ENCODE results near the gene YLPM1.

Gene YLPM1

GRCh38 chr14:74800780-74801179 is 37.7 kb downstream of the YLPM1 start:
- Histone ChIP-seq H3K4me2 (ENCODE audit: low read length, poor library complexity, severe bottlenecking) (no peak overlapping the region), H4K8ac (ENCODE audit: low read length) (no peak overlapping the region), H3K23ac (ENCODE audit: low read length in 2 of 2) (no peak overlapping the region), H2BK12ac (ENCODE audit: low read length in 2 of 2) (no peak overlapping the region), H2BK15ac (ENCODE audit: low read depth, poor library complexity, severe bottlenecking) (no peak overlapping the region), H2BK5ac (ENCODE audit: low read depth, low read length, poor library complexity, severe bottlenecking) (no peak overlapping the region), H3K9me3 (ENCODE audit: control insufficient read depth, low read length) (no peaks in the 10 kb centered on the region), H3K27ac (ENCODE audit: low read length, poor library complexity, severe bottlenecking) (no peak overlapping the region), H3K4me3 (ENCODE audit: insufficient read depth in 1 of 2, low read depth in 1 of 2, low read length in 2 of 2) (no peak overlapping the region), H3K9ac (ENCODE audit: low read length) (no peak overlapping the region), H4K91ac (ENCODE audit: low read length) (no peak overlapping the region), H3K4ac (ENCODE audit: low read depth in 1 of 2, low read length in 2 of 2) (no peak overlapping the region), H2AK5ac (ENCODE audit: low read length, severe bottlenecking) (no peak overlapping the region), H3K4me1 (ENCODE audit: control insufficient read depth, insufficient read depth, low read depth, low read length) (no peaks in the 10 kb centered on the region), H3K18ac (ENCODE audit: low read depth in 1 of 2, low read length in 2 of 2) (no peak overlapping the region), H2BK120ac (ENCODE audit: low read depth, low read length) (no peak overlapping the region), H2AFZ (ENCODE audit: low read depth, low read length) (no peak overlapping the region), H3K27me3 (ENCODE audit: control insufficient read depth in 1 of 2, insufficient read depth in 1 of 2, low read length in 2 of 2) (no peaks in the 10 kb centered on the region), H3K14ac (ENCODE audit: low read length in 2 of 2) (no peak overlapping the region), H3K36me3 (ENCODE audit: control insufficient read depth in 1 of 2, insufficient read depth in 2 of 2, low read depth in 1 of 2, low read length in 2 of 2) (peaks cover 17 to 71% of the 10 kb centered on the region in 2 experiments), H3K79me1 (replicated peaks; ENCODE audit: low read length, poor library complexity, severe bottlenecking) (peaks cover 32% of the 10 kb centered on the region)
- no CpG with 5 or more reads among the region's 3 CpGs for WGBS
- DNase-seq, result no peak

GRCh38 chr14:74801396-74801795 is 38.3 kb downstream of the YLPM1 start:
- Histone ChIP-seq H3K4me1 (ENCODE audit: control insufficient read depth, insufficient read depth, low read depth, low read length) (no peaks in the 10 kb centered on the region), H3K9me3 (ENCODE audit: control insufficient read depth, low read length) (no peaks in the 10 kb centered on the region), H3K27ac (ENCODE audit: low read length, poor library complexity, severe bottlenecking) (no peak overlapping the region), H2BK15ac (ENCODE audit: low read depth, poor library complexity, severe bottlenecking) (no peak overlapping the region), H3K14ac (ENCODE audit: low read length in 2 of 2) (no peak overlapping the region), H3K79me1 (replicated peaks; ENCODE audit: low read length, poor library complexity, severe bottlenecking) (peaks cover 28% of the 10 kb centered on the region), H3K23ac (ENCODE audit: low read length in 2 of 2) (no peak overlapping the region), H3K4ac (ENCODE audit: low read depth in 1 of 2, low read length in 2 of 2) (no peak overlapping the region), H4K8ac (ENCODE audit: low read length) (no peak overlapping the region), H3K4me3 (ENCODE audit: insufficient read depth in 1 of 2, low read depth in 1 of 2, low read length in 2 of 2) (no peak overlapping the region), H3K18ac (ENCODE audit: low read depth in 1 of 2, low read length in 2 of 2) (no peak overlapping the region), H2BK12ac (ENCODE audit: low read length in 2 of 2) (no peak overlapping the region), H3K27me3 (ENCODE audit: control insufficient read depth in 1 of 2, insufficient read depth in 1 of 2, low read length in 2 of 2) (no peaks in the 10 kb centered on the region), H2BK120ac (ENCODE audit: low read depth, low read length) (no peak overlapping the region), H3K4me2 (ENCODE audit: low read length, poor library complexity, severe bottlenecking) (no peak overlapping the region), H3K36me3 (ENCODE audit: control insufficient read depth in 1 of 2, insufficient read depth in 2 of 2, low read depth in 1 of 2, low read length in 2 of 2) (peaks cover 23 to 65% of the 10 kb centered on the region in 2 experiments), H2AFZ (ENCODE audit: low read depth, low read length) (no peak overlapping the region), H4K91ac (ENCODE audit: low read length) (no peak overlapping the region), H2BK5ac (ENCODE audit: low read depth, low read length, poor library complexity, severe bottlenecking) (no peak overlapping the region), H2AK5ac (ENCODE audit: low read length, severe bottlenecking) (no peak overlapping the region), H3K9ac (ENCODE audit: low read length) (no peak overlapping the region)
- DNase-seq, result no peak
- WGBS, result 96% methylated on average over 3 of the region's 3 CpGs

GRCh38 chr14:74804219-74804825 is 41.2 kb downstream of the YLPM1 start:
- Histone ChIP-seq H3K4me1 (ENCODE audit: control insufficient read depth, insufficient read depth, low read depth, low read length) (no peaks in the 10 kb centered on the region), H2BK12ac (ENCODE audit: low read length in 2 of 2) (no peak overlapping the region), H2AK5ac (ENCODE audit: low read length, severe bottlenecking) (no peak overlapping the region), H3K36me3 (ENCODE audit: control insufficient read depth in 1 of 2, insufficient read depth in 2 of 2, low read depth in 1 of 2, low read length in 2 of 2) (peaks cover 12 to 70% of the 10 kb centered on the region in 2 experiments), H3K4me2 (ENCODE audit: low read length, poor library complexity, severe bottlenecking) (no peak overlapping the region), H3K14ac (ENCODE audit: low read length in 2 of 2) (no peak overlapping the region), H2BK5ac (ENCODE audit: low read depth, low read length, poor library complexity, severe bottlenecking) (no peak overlapping the region), H2BK120ac (ENCODE audit: low read depth, low read length) (no peak overlapping the region), H2AFZ (ENCODE audit: low read depth, low read length) (no peak overlapping the region), H3K9me3 (ENCODE audit: control insufficient read depth, low read length) (no peaks in the 10 kb centered on the region), H3K27me3 (ENCODE audit: control insufficient read depth in 1 of 2, insufficient read depth in 1 of 2, low read length in 2 of 2) (no peaks in the 10 kb centered on the region), H4K91ac (ENCODE audit: low read length) (no peak overlapping the region), H4K8ac (ENCODE audit: low read length) (no peak overlapping the region), H3K18ac (ENCODE audit: low read depth in 1 of 2, low read length in 2 of 2) (no peak overlapping the region), H3K79me1 (replicated peaks; ENCODE audit: low read length, poor library complexity, severe bottlenecking) (peaks cover 11% of the 10 kb centered on the region), H3K23ac (ENCODE audit: low read length in 2 of 2) (no peak overlapping the region), H3K4me3 (ENCODE audit: insufficient read depth in 1 of 2, low read depth in 1 of 2, low read length in 2 of 2) (no peak overlapping the region), H3K9ac (ENCODE audit: low read length) (no peak overlapping the region), H3K27ac (ENCODE audit: low read length, poor library complexity, severe bottlenecking) (no peak overlapping the region), H3K4ac (ENCODE audit: low read depth in 1 of 2, low read length in 2 of 2) (no peak overlapping the region), H2BK15ac (ENCODE audit: low read depth, poor library complexity, severe bottlenecking) (no peak overlapping the region)
- DNase-seq, result peak; percentile 69
- WGBS, result 82% methylated on average over 3 of the region's 4 CpGs

GRCh38 chr14:74807853-74808545 is 44.9 kb downstream of the YLPM1 start:
- peaks cover 26 to 80% of the 10 kb centered on the region in 2 experiments for H3K36me3 ChIP-seq (ENCODE audit: control insufficient read depth in 1 of 2, insufficient read depth in 2 of 2, low read depth in 1 of 2, low read length in 2 of 2)
- H3K9ac ChIP-seq (ENCODE audit: low read length), result no peak overlapping the region
- H3K4ac ChIP-seq (ENCODE audit: low read depth in 1 of 2, low read length in 2 of 2), result no peak overlapping the region
- H4K91ac ChIP-seq (ENCODE audit: low read length), result no peak overlapping the region
- H3K4me2 ChIP-seq (ENCODE audit: low read length, poor library complexity, severe bottlenecking), result no peak overlapping the region
- no peak overlapping the region for H4K8ac ChIP-seq (ENCODE audit: low read length)
- H2BK5ac ChIP-seq (ENCODE audit: low read depth, low read length, poor library complexity, severe bottlenecking), result no peak overlapping the region
- H3K27ac ChIP-seq (ENCODE audit: low read length, poor library complexity, severe bottlenecking), result no peak overlapping the region
- no peak overlapping the region for H3K23ac ChIP-seq (ENCODE audit: low read length in 2 of 2)
- H2BK120ac ChIP-seq (ENCODE audit: low read depth, low read length), result no peak overlapping the region
- H3K27me3 ChIP-seq (ENCODE audit: control insufficient read depth in 1 of 2, insufficient read depth in 1 of 2, low read length in 2 of 2), result no peaks in the 10 kb centered on the region
- no peak overlapping the region for H2AFZ ChIP-seq (ENCODE audit: low read depth, low read length)
- DNase-seq, result no peak
- H2BK15ac ChIP-seq (ENCODE audit: low read depth, poor library complexity, severe bottlenecking), result no peak overlapping the region
- no peak overlapping the region for H3K18ac ChIP-seq (ENCODE audit: low read depth in 1 of 2, low read length in 2 of 2)
- no peak overlapping the region for H2AK5ac ChIP-seq (ENCODE audit: low read length, severe bottlenecking)
- no peaks in the 10 kb centered on the region for H3K4me1 ChIP-seq (ENCODE audit: control insufficient read depth, insufficient read depth, low read depth, low read length)
- WGBS, result 97% methylated on average over 6 of the region's 7 CpGs
- no peak overlapping the region for H3K14ac ChIP-seq (ENCODE audit: low read length in 2 of 2)
- H2BK12ac ChIP-seq (ENCODE audit: low read length in 2 of 2), result no peak overlapping the region
- peaks cover 14% of the 10 kb centered on the region for H3K79me1 ChIP-seq (replicated peaks; ENCODE audit: low read length, poor library complexity, severe bottlenecking)
- H3K9me3 ChIP-seq (ENCODE audit: control insufficient read depth, low read length), result no peaks in the 10 kb centered on the region
- no peak overlapping the region for H3K4me3 ChIP-seq (ENCODE audit: insufficient read depth in 1 of 2, low read depth in 1 of 2, low read length in 2 of 2)

Measured in mesenchymal stem cell (in vitro differentiated cells and primary cell).